ENCODE data around the gene ZBTB22.

ZBTB22 gene

GRCh38 chr6:33333666-33334065 lies 16.1 kb upstream of the ZBTB22 start:
- no peak overlapping the region for H3K27ac ChIP-seq
- no peak overlapping the region for H3K4me3 ChIP-seq

DNA sequence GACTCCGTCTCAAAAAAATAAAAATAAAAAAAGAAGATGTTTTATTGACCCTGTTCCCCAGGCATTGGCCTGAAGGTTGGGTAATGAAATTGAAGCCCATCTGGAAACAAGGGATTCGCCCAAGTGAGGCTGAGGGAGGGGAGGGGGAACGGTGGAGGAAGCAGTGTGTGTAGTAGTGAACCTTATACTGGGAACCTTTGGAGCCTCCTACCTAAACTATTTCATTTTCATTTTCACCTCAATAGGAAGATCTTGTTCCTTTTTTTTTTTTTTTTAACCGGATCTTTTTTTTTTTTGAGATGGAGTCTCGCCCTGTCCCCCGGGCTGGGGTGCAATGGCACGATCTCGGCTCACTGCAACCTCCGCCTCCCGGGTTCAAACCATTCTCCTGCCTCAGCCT lies 13.2 kb upstream of the ZBTB22 start:
- H3K4me3 ChIP-seq = no peak overlapping the region

DNA sequence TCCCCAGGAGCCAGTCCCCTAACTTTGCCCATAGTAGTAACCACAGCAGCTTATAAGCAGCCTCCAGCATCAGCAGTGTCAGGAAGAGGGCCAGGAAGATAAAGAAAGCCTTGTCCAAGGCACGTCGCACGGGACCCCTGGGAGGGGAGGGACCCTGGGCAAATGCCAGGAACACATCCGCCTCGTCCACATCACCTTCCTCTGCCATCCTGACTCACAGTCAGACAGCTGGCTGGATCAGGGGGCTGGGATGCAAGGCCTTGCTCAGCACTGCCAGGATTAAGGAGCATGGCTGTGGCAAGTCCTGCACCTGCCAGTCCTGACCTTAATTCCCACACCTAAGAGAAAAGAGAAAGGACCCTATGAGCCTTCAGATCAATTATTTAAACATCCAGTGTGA lies 11.5 kb upstream of the ZBTB22 start:
- no peak overlapping the region for H3K4me3 ChIP-seq
- no peak overlapping the region for H3K27ac ChIP-seq

More for the DNA sequence above, 13.2 kb upstream of the ZBTB22 start:
- H3K27ac ChIP-seq = no peak overlapping the region

GRCh38 chr6:33324125-33324524 lies 6.6 kb upstream of the ZBTB22 start:
- H3K4me3 ChIP-seq = peak overlapping the region in 6 of 7 experiments; percentile 67 to 91 (median 82)
- peak overlapping the region in 15 of 21 experiments; percentile 82 to 100 (median 95) for H3K27ac ChIP-seq

DNA sequence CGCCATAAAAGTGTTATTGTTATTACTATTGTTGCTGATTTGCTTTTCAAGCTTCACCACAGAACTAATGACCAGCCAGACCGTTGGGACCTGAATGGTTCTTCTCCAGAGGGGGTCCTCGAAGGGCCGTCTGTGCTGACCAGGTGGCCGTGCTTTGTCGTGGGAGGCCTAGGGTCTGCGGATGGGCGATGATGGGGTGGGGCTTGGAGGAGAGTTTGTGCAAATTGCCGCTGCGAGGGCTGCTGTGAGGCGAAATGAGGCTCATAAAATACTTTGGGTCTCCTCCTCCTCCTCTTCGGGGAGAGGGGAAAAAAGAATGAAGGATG lies 6.0 kb upstream of the ZBTB22 start:
- H3K4me3 ChIP-seq = peak overlapping the region; percentile 56 to 91 (median 81)
- peak overlapping the region; percentile 2 to 100 (median 93) for H3K27ac ChIP-seq

GRCh38 chr6:33321227-33321626 lies 3.7 kb upstream of the ZBTB22 start:
- Histone ChIP-seq H3K4me3 (peak overlapping the region in 3 of 7 experiments; percentile 56 to 82 (median 67)), H3K27ac (peak overlapping the region in 19 of 21 experiments; percentile 1 to 100 (median 92))

- Histone ChIP-seq H3K4me3 (peak overlapping the region in 2 of 7 experiments; percentile 67 to 82), H3K27ac (peak overlapping the region in 13 of 21 experiments; percentile 4 to 100 (median 50))
Measured at GRCh38 chr6:33320315-33321181, 3.0 kb upstream of the ZBTB22 start.

DNA sequence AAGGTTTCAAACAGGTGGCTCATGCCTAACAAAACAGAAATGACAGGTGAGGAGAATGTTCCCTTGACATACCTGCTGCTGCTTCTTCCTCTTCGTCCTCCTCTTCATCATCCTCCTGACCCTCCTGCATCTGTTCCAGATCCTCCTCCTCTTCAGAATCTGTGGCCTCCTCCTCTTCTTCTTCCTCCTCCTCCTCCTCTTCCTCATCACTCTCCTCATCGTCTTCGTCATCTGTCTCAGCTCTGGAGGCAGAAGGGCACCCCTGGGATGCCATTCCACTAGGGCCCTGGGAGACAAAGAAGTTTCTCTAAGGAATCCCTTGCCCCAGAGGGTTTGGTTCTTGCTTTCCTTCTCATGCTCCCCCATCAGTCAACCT lies 2.4 kb upstream of the ZBTB22 start:
- Histone ChIP-seq H3K27ac (peak overlapping the region in 8 of 21 experiments; percentile 8 to 100 (median 44)), H3K4me3 (peak overlapping the region in 1 of 7 experiments; percentile 67)

DNA sequence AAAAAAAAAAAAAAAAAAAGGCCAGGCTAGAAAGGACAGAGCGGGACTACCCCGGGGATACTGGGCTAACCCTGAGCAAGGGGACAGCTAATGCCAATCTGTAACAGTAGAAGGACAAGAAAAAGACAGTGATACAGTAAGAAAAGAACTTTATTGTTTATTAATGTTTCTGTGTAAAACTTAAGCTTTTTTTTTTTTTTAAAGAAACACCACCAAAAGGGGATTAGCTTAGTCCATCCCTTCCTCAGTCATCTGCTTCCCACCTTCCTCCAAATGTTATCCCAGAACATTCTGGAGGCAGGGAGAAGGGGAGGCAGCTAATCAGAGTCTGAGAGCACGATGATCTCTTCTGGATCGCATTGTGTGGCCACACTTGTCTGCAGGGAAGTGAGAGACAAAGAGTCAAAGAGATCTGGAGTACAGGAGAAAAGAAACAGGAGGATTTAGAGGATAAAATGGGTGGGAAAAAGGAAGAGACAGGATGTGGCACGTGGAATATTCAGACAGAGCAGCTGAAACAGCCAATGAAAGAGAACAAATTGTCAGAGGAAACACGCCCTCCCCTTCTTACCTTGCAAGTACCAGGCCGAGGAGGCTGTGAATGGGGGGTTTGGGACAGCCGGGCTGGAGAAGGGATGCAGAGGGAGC lies 1.0 kb upstream of the ZBTB22 start:
- Histone ChIP-seq H3K4me3 (peak overlapping the region; percentile 12 to 56 (median 49)), H3K27ac (peak overlapping the region in 18 of 21 experiments; percentile 28 to 90 (median 84))

DNA sequence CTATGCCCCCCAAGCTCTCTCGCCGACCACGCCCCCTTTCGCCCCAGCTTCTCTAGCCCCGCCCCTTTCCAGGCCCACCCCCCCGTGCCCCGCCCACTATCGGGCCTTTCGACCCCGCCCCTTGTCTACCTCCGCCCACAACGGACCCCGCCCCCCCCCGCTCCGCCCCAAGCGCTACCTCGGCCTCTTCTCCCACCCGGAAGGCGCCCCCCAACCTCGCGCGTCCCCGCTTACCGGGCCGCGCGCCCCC lies 200 bp downstream of the ZBTB22 start:
- H3K27ac ChIP-seq = peak overlapping the region in 20 of 21 experiments; percentile 56 to 90 (median 84)
- peak overlapping the region; percentile 35 to 56 (median 49) for H3K4me3 ChIP-seq

DNA sequence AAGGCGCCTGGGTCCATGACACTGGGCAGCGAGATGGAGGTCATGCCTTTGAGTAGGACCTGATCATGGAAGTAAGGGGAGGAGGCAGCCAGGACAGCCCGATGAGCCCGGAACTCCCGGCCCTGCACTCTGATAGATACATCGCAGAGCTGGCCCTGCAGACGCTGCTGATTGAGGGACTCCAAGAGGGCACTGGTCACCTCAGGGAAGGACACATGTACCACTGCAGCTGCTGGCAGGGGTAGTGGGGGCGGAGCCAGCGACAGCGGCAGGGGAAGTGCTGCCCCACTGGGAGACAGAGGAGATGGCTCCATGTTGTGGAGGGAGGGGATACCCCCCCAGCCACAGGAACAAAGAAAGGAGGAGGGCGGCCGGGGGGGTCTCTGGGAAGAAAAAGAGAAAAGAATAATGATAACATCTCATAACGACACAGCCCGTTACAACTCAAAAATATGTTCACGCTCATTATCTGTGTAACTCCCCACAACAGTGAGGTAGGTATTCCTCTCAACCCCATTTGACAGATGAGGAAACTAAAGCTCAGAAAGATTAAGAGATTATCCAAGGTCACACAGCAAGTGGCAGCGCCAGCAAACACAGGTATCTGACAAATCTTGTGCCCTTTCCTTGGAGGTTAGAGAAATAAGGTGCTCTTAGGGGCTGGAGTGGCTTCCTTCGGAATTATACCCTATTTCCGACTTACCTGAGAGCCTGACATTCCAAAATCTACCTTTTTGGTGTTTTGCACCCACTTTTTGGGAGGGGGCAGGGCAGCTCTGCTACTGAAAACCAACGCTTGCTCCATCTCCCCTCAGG lies 733 bp downstream of the ZBTB22 start:
- H3K27ac ChIP-seq = peak overlapping the region in 18 of 21 experiments; percentile 56 to 90 (median 84)
- H3K4me3 ChIP-seq = peak overlapping the region; percentile 35 to 56 (median 49)

GRCh38 chr6:33315793-33316602 lies 1.5 kb downstream of the ZBTB22 start:
- Histone ChIP-seq H3K27ac (peak overlapping the region in 11 of 21 experiments; percentile 89 to 100 (median 96)), H3K4me3 (no peak overlapping the region)

DNA sequence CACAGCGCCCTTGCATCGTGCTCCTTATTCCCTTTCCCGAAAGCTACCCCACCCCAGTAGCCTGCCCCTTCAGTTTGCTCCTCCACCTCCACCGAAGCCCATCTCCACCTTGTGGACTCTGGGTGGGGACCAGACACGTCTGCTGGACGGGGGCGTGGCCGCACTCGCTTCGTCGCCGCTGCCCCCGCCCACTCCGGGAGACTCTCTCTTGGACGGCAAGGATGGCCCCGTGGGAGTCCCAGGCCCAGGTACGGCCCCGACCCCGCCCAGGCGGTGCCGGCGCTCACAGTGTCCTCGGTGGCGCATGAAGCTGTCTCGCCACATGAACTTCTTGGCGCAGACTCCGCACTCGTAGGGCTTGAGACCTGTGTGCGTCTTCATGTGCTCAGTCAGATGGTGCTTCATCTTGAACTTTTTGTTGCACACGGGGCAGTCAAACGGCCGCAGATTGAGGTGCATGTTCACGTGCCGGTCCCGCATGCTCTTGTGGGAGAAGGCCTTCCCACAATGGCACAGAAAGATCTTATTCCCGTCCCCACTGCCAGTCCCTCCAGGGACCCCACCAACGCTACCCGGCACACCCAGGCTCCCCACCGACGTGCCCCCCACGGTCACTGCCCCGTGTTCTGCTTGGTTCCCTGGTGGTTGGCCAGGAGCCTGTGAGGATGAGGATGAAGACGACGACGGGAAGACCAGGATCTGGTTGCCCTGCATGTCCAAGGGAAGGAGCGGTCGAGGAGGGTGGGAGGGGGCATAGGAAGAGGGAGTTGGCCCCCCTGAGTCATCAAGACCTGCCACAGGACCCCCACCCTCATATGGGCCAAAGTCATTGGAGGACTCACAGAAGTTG lies 2.4 kb downstream of the ZBTB22 start:
- H3K27ac ChIP-seq = peak overlapping the region in 20 of 21 experiments; percentile 89 to 100 (median 97)
- H3K4me3 ChIP-seq = peak overlapping the region; percentile 61 to 89 (median 82)

DNA sequence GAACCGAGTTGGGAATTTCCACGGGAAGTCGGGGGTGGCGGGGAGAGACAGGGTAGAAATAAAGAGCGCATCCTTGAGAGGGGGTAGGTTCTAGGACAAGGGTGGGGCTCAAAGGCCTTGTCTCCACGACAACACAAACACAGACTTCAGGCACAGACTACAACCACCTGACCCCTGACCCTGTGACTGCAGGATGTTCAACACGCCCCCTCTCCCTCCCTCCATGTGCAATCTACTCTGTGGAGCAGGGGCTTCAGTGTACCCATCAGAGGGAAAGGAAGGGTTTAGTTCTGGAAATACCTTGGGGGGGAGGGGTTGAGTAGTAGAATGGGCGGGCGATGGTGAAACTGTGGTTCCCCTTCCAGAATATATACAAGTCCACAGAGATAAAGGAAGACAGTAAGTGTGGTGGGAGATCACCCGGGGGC lies 3.0 kb downstream of the ZBTB22 start:
- Histone ChIP-seq H3K4me3 (peak overlapping the region; percentile 61 to 89 (median 82)), H3K27ac (peak overlapping the region; percentile 89 to 100 (median 97))

DNA sequence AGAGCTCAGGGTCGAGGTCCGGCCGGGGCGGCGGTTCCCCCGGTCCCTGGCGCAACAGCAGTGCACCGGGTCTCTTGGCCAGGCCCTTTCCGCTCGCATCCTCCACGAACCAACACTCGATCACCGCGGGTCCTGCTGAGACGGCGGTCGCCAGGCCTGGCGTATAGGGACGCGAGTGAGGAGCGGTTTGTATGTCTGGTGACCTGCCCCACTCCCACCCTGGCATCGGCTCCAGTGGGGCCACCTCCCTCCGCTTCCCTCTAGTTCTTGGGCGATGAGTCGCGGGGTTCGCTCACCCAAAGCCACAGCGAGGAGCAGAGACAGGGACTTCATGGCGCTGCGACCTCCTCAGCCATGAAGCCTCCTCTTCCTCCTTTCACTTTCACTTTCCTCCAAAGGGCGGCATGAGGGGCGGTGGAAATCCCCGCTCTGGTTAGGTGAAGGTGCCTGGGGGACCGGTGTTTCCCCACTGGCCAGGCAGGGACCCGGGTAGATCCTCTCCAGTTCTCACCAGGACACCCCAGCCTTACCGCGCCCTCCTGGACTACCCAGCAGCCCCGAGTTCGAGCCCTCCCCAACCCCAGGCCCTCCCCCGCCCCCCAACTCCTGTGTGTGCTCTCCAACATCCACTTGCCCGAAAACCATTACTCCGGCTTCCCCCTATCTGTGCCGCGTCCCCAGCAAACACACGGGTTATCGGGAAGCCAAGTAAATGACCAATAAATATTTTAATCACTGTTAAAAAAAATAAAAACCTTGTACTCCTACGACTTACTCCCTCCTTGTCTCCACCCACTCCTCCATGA lies 3.6 kb downstream of the ZBTB22 start, which contains the start of gene TAPBP:
TAPBP (minus strand) TSS at position 370 of the 806 bp plus-strand sequence; CDS start at position 333, 37 bp downstream.
- Histone ChIP-seq H3K27ac (peak within 1 kb of the TSS; percentile 89 to 100 (median 97)), H3K4me3 (peak within 1 kb of the TSS; percentile 61 to 89 (median 82))

DNA sequence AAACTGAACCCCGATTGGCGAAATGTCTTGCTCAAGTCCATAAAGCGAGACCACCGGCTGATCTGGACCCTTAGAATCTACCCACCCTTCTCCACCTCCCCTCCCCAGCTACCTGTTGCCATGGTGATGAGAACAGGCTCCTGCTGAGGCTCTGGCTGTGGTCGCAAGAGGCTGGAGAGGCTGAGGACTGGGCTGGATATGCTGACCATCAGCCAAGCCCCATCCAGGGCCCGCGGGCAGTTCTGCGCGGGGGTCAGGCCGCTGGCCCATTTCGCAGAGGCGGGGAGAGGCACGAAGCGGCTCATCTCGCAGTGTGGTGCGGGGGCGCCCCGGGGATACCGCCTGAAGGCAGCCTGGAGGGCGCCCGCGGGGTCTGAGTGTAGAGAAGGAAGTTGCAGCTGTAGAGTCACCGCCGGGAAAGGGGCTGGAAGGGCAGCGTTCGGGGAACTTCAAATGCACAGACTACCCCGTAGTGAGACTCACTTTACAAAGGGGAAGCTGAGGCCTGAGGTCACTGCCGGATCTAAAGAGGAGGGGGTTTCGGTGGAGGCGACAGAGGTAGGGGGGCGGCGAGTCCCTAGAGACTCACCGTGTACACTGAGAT lies 4.3 kb downstream of the ZBTB22 start:
- Histone ChIP-seq H3K4me3 (peak overlapping the region; percentile 61 to 89 (median 82)), H3K27ac (peak overlapping the region; percentile 89 to 100 (median 97))

Data from skin epidermis (tissue), 12 donors.